Astrocyte of the spinal cord (primary cell): ENCODE results near the gene TULP4.

Experiments
- DNase-seq: peaks from one replicate; pipeline ENCODE4 v3.0.0; 2011; ENCODE audit warnings: low read depth, low spot score
- H3K4me3 ChIP-seq: 2 replicates; pipeline ENCODE4 v1.5.1; 2011; ENCODE audit warnings: low read depth, mild to moderate bottlenecking, low read length, moderate library complexity
- in situ Hi-C: cut with HindIII; loops from 2 replicates; pipeline ENCODE4 v1.10.0; 2017; ENCODE audit warnings: low sequenced_read_pairs
- TF ChIP-seq, protein P1 (sequence below): IDR thresholded peaks from 2 replicates; pipeline ENCODE4 v1.5.1; 2012; ENCODE audit warnings: low read depth, mild to moderate bottlenecking, low read length, inconsistent platforms

The TULP4 gene

GRCh38 chr6:158327211-158327610, 14.9 kb downstream of the TULP4 start:
- no peak overlapping the region for H3K4me3 ChIP-seq
- TF ChIP-seq, protein P1, sequence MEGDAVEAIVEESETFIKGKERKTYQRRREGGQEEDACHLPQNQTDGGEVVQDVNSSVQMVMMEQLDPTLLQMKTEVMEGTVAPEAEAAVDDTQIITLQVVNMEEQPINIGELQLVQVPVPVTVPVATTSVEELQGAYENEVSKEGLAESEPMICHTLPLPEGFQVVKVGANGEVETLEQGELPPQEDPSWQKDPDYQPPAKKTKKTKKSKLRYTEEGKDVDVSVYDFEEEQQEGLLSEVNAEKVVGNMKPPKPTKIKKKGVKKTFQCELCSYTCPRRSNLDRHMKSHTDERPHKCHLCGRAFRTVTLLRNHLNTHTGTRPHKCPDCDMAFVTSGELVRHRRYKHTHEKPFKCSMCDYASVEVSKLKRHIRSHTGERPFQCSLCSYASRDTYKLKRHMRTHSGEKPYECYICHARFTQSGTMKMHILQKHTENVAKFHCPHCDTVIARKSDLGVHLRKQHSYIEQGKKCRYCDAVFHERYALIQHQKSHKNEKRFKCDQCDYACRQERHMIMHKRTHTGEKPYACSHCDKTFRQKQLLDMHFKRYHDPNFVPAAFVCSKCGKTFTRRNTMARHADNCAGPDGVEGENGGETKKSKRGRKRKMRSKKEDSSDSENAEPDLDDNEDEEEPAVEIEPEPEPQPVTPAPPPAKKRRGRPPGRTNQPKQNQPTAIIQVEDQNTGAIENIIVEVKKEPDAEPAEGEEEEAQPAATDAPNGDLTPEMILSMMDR: no peak
- DNase-seq: no peak
- in situ Hi-C loops: no loop called here

GRCh38 chr6:158328952-158329351, 16.7 kb downstream of the TULP4 start:
- TF ChIP-seq, protein P1: no peak
- DNase-seq: no peak
- no peak overlapping the region for H3K4me3 ChIP-seq
- in situ Hi-C loops: no loop called here

- no peak for DNase-seq
- H3K4me3 ChIP-seq: no peak overlapping the region
- TF ChIP-seq, protein P1: no peak
- in situ Hi-C loops: no loop called here
Observed at GRCh38 chr6:158329531-158329930, 17.3 kb downstream of the TULP4 start.

GRCh38 chr6:158330016-158330415, 17.8 kb downstream of the TULP4 start:
- in situ Hi-C loops: no loop called here
- no peak overlapping the region for H3K4me3 ChIP-seq
- TF ChIP-seq, protein P1: no peak
- no peak for DNase-seq

GRCh38 chr6:158332237-158332636, 20.0 kb downstream of the TULP4 start:
- no peak overlapping the region for H3K4me3 ChIP-seq
- in situ Hi-C loops: no loop called here
- DNase-seq: no peak
- TF ChIP-seq, protein P1: no peak

DNA sequence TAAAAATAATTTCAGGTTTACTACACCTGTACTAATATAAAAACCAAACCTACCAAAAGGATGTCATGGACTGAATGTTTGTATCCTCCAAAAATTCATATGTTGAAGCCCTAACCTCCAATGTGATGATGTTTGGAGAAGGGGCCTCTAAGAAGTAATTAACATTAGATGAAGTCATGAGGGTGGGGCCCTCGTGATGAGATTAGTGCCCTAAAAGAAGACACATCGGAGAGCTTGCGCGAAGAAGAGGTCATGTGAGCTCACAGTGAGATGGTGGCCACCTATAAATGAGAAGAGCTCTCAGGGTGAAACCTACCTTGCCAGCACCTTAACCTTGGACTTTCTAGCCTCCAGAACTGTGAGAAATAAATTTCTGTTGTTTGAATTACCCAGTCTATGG, 20.8 kb downstream of the TULP4 start:
- TF ChIP-seq, protein P1: no peak
- in situ Hi-C loops: no loop called here
- DNase-seq: no peak
- H3K4me3 ChIP-seq: no peak overlapping the region

DNA sequence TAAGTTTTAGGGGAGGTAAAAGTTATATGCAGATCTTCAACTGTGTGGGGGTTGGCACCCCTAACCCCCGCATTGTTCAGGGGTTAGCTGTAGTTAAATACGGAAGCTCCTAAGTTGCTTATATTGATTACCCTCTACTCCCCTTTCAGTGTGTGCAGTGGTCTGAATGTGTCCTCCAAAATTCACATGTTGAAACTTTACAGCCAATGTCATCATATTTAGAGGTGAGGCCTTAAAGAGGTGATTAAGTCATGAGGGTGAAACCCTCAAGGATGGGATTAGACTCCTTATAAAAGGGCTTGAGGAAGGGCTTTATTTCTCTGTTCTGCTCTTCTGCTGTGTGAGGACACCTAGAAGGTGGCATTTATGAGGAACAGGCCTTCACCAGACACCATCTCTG, 22.3 kb downstream of the TULP4 start:
- H3K4me3 ChIP-seq: no peak overlapping the region
- TF ChIP-seq, protein P1: no peak
- in situ Hi-C loops: no loop called here
- DNase-seq: no peak
